OCI-LY3 (cell line): ENCODE results near the gene FIGLA.

ENCODE experiments used
- EZH2phosphoT487 ChIP-seq: fragments of 200-600 bp; shearing (Covaris generic); IDR thresholded peaks from 2 replicates; pipeline ENCODE4 v1.6.1; 2018; ENCODE audit warnings: antibody characterized with exemption, mixed run types, low read depth
- TF ChIP-seq, protein P1 (sequence below): fragments of 200-600, 300-600 bp; sonication (generic); IDR thresholded peaks from 2 replicates; pipeline ENCODE4 v1.5.1; 2014; ENCODE audit warnings: antibody characterized with exemption, low read length, low read depth

DNA sequence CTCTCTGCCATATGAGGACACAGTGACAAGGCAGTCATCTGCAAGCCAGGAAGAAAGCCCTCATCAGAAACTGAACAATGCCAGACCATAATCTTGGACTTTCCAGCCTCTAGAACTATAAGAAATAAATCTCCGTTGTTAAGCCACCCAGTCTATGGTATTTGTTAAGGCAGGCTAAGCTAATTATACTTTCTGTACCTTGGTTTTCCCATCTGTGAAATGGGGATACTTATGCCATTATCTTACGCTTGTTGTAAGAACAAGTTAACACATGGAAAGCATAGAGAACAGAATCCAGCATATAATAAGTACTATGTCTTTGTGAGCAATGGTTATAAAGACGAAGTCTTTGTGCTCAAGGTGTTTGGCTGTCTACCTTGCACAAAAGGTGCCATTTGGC, 14.2 kb downstream of the FIGLA start:
- TF ChIP-seq, protein P1, sequence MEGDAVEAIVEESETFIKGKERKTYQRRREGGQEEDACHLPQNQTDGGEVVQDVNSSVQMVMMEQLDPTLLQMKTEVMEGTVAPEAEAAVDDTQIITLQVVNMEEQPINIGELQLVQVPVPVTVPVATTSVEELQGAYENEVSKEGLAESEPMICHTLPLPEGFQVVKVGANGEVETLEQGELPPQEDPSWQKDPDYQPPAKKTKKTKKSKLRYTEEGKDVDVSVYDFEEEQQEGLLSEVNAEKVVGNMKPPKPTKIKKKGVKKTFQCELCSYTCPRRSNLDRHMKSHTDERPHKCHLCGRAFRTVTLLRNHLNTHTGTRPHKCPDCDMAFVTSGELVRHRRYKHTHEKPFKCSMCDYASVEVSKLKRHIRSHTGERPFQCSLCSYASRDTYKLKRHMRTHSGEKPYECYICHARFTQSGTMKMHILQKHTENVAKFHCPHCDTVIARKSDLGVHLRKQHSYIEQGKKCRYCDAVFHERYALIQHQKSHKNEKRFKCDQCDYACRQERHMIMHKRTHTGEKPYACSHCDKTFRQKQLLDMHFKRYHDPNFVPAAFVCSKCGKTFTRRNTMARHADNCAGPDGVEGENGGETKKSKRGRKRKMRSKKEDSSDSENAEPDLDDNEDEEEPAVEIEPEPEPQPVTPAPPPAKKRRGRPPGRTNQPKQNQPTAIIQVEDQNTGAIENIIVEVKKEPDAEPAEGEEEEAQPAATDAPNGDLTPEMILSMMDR: no peak
- no peak for TF ChIP-seq EZH2phosphoT487
